ENCODE measurements around the gene FA2H. TPM values are rescaled to one million over a fixed set of nuclear protein-coding genes. Genes with fewer than 3 reads are reported as not detected.

The FA2H gene
- total RNA-seq, 2 experiments from 2014 or later = not detected

DNA sequence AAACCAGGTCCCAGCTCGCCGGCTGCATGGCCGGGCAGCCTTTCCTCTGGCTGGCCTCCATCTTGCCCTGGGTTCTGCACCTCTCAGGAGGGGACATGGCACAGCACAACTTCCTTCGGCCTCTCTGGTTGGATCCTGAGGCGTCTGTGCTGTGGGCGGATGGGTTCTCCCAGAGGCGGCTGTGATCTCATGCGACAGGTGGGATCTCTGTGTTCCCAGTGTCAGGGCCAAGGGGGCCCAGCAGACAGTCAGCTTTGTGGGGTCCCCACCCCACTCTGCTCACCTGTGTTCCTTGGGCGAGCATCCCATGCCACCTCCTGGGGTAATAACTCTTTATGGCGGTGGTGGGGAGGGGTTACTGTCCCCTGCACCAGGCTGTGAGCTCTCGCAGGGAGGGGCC is 35.8 kb downstream of the FA2H start:
- ChIA-PET CTCF (interaction anchor here (1.0 kb wide), 1 partner anchor 12 kb away, joined by 3 read pairs; no protein-coding TSS in a partner anchor), POLR2A (no interaction called here)
- no peaks in the 10 kb centered on the region for H3K36me3 Mint-ChIP-seq (ENCODE audit: low read depth)
- H3K27ac Mint-ChIP-seq = no peak overlapping the region
- H3K9me3 Mint-ChIP-seq (ENCODE audit: insufficient read depth) = no peaks in the 10 kb centered on the region
- no peak for DNase-seq
- no peak overlapping the region for H3K4me3 Mint-ChIP-seq
- no peaks in the 10 kb centered on the region for H3K4me1 Mint-ChIP-seq (ENCODE audit: low read depth)
- ATAC-seq = no peak
- no peaks in the 10 kb centered on the region for H3K27me3 Mint-ChIP-seq (ENCODE audit: low read depth)

DNA sequence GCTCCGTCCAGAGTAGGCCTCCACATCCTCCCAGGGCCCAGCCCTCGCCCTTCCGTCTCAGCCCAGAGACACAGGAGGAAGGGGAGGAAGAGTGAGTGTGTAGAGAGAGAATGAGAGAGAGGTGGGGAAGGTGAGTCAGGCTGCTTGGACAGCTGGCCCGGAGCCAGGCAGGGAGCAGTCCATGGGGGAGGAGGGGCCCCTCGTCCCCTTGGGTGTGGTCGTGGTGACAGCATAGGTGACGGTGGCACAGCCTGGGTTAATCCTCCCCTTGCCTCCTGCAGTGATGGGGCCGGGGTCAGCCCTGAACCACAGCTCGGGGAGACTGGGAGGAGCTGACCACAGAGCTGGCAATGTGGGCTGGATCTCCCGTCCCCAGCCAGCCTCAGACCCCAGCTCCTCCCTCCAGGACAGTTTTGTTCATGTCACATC is 36.5 kb downstream of the FA2H start:
- DNase-seq (no peak), ATAC-seq (no peak)
- no peaks in the 10 kb centered on the region for H3K4me1 Mint-ChIP-seq (ENCODE audit: low read depth)
- no peak overlapping the region for H3K27ac Mint-ChIP-seq
- no peaks in the 10 kb centered on the region for H3K36me3 Mint-ChIP-seq (ENCODE audit: low read depth)
- no peaks in the 10 kb centered on the region for H3K27me3 Mint-ChIP-seq (ENCODE audit: low read depth)
- POLR2A ChIA-PET = no interaction called here
- no peak overlapping the region for H3K4me3 Mint-ChIP-seq
- CTCF ChIA-PET = interaction anchor here (1.5 kb wide), 1 partner anchor 11 kb away, joined by 5 read pairs; no protein-coding TSS in a partner anchor
- no peaks in the 10 kb centered on the region for H3K9me3 Mint-ChIP-seq (ENCODE audit: insufficient read depth)

DNA sequence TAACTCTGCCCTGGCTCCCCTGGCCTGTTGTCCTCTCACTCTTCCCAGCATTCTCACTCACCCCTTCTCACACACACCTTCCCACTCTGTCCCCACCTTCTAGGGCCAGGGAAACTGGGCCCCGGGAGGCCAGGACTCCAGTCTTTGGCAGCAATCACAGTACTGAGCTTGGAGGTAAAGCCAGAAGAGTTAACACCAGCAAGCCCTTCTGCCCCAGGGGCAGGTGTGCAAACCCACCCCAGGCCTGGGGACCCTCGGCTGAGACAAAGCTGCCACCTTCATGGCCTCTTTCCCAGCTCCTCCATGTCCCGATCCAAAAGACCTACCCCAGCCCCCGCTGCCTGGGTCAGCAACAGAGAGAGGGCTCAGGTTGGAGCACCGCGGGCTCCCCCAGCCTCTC is 37.1 kb downstream of the FA2H start:
- H3K4me1 Mint-ChIP-seq (ENCODE audit: low read depth) = no peaks in the 10 kb centered on the region
- ATAC-seq (no peak), DNase-seq (no peak)
- H3K36me3 Mint-ChIP-seq (ENCODE audit: low read depth) = no peaks in the 10 kb centered on the region
- no peak overlapping the region for H3K27ac Mint-ChIP-seq
- H3K9me3 Mint-ChIP-seq (ENCODE audit: insufficient read depth) = no peaks in the 10 kb centered on the region
- CTCF ChIA-PET = interaction anchor here (1.5 kb wide), 1 partner anchor 11 kb away, joined by 5 read pairs; no protein-coding TSS in a partner anchor
- POLR2A ChIA-PET = interaction anchor here (1.0 to 1.2 kb wide), 2 partner anchors 15 to 74 kb away, joined by 3 read pairs; no protein-coding TSS in a partner anchor
- no peak overlapping the region for H3K4me3 Mint-ChIP-seq
- no peaks in the 10 kb centered on the region for H3K27me3 Mint-ChIP-seq (ENCODE audit: low read depth)

DNA sequence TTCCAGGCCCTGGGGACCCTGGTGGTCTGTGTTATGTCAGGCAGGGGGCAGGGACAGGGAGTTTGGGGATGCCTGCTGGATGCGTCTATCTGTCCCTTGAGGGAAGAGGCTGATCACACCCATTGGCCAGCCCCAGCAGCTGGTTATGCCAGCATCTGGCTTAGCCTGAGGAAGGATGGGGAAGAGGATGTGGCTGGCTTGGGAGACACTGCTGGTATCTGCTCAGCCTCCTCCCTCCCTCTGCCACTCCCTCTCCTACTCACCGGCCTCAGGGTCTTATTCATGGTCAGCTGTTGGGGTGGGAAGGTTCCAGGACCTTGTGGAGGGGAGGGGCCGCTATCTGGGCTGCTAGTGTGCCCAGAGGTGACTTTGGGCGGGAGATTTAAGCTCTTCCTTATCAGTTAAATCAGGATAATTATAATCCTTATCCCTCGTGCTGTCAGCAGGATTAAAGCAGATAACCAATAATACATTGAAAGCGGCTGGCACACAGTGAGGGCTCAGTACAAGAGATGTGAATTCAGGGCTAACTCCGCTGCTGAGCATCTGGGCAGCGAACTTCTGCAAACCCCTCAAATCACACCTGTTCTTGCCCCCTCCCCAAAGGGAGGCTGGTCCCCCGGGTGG is 38.0 kb downstream of the FA2H start:
- Mint-ChIP-seq H3K9me3 (ENCODE audit: insufficient read depth) (no peaks in the 10 kb centered on the region), H3K27ac (no peak overlapping the region), H3K4me1 (ENCODE audit: low read depth) (no peaks in the 10 kb centered on the region), H3K4me3 (no peak overlapping the region), H3K36me3 (ENCODE audit: low read depth) (no peaks in the 10 kb centered on the region), H3K27me3 (ENCODE audit: low read depth) (no peaks in the 10 kb centered on the region)
- ChIA-PET CTCF (interaction anchor here (1.5 kb wide), 1 partner anchor 10 kb away, joined by 5 read pairs; no protein-coding TSS in a partner anchor), POLR2A (interaction anchor here (1.0 to 1.2 kb wide), 2 partner anchors 14 to 73 kb away, joined by 3 read pairs; no protein-coding TSS in a partner anchor)
- ATAC-seq (no peak), DNase-seq (no peak)

DNA sequence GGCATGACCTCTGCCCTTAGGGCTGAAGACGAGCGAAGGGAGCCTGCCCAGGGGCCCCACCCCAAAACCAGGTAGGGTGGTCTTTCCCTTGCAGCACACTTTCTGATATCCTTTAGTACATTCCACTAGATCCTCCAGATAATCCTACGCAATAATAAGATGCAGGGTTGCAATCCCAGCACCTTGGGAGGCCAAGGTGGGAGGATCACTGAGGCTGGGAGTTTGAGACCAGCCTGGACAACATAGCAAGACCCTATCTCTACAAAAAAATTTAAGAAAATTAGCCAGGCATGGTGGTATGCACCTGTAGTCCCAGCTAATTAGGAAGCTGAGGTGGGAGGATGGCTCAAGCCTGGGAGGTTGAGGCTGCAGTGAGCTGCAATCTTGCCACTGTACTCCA is 39.1 kb downstream of the FA2H start:
- DNase-seq = no peak
- H3K4me3 Mint-ChIP-seq = no peak overlapping the region
- no peak for ATAC-seq
- H3K4me1 Mint-ChIP-seq (ENCODE audit: low read depth) = no peaks in the 10 kb centered on the region
- ChIA-PET CTCF (no interaction called here), POLR2A (interaction anchor here (0.6 kb wide), 1 partner anchor 151 kb away, joined by 6 read pairs; no protein-coding TSS in a partner anchor)
- no peaks in the 10 kb centered on the region for H3K9me3 Mint-ChIP-seq (ENCODE audit: insufficient read depth)
- H3K27me3 Mint-ChIP-seq (ENCODE audit: low read depth) = no peaks in the 10 kb centered on the region
- H3K27ac Mint-ChIP-seq = no peak overlapping the region
- no peaks in the 10 kb centered on the region for H3K36me3 Mint-ChIP-seq (ENCODE audit: low read depth)

DNA sequence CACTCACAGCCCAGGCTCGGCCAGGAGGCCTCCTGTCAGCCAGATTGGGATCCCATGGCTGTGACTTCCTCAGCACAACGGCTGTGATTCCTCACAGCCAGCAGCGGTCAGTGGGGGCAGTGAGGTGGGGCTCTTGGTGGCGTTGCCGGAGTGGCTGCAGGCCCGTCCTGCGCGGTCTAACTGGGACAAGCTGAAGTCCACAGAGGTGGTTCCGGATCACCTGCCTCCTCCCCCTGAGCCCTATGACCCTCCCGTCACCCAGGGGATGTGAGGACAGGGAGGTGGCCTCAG is 39.5 kb downstream of the FA2H start:
- Mint-ChIP-seq H3K36me3 (ENCODE audit: low read depth) (no peaks in the 10 kb centered on the region), H3K27ac (no peak overlapping the region), H3K4me3 (no peak overlapping the region), H3K27me3 (ENCODE audit: low read depth) (no peaks in the 10 kb centered on the region), H3K9me3 (ENCODE audit: insufficient read depth) (no peaks in the 10 kb centered on the region), H3K4me1 (ENCODE audit: low read depth) (peaks cover 4% of the 10 kb centered on the region)
- no peak for DNase-seq
- ChIA-PET POLR2A (interaction anchor here (0.6 kb wide), 1 partner anchor 152 kb away, joined by 6 read pairs; no protein-coding TSS in a partner anchor), CTCF (no interaction called here)
- ATAC-seq = no peak

DNA sequence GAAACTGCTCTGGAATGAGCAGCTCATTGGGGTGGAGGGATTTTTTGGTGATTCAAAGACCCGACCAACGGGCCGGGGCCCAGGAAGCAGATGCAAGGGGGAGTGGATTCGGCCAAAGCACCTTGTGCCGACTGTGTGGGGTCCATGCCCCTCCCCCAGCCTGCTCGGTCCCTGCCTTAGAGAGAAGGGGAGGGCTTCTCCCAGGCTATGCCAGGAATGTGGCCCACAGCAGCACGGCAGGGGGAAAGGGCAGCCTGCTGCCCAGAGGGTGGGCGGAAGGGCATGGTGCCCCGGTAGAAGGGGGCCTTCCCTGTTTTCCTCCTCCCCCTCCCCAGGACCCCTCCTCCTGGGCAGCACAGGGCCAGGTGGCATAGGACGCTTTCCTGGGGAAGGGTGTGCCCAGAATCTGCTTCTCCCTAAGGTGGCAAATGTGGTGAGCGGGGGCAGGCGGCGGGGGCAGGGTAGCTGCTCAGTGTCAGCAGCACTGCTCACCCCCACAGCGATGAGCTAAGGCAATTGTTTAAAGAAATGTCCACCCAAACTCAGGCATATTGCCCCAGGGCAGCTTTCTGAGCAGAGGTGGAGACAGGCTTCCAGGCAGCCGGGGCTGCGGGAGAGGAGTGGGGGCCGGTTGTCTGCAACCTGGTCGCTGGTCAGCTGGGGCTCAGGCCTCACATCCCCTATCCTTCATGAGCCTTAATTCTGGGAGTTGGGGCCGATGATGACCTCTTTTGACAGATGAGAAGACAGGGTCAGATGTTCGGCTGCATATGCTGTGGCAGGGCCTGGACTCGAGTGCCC is 40.1 kb downstream of the FA2H start:
- CTCF ChIA-PET = no interaction called here
- Mint-ChIP-seq H3K9me3 (ENCODE audit: insufficient read depth) (no peaks in the 10 kb centered on the region), H3K27ac (no peak overlapping the region), H3K27me3 (ENCODE audit: low read depth) (no peaks in the 10 kb centered on the region), H3K36me3 (ENCODE audit: low read depth) (no peaks in the 10 kb centered on the region), H3K4me1 (ENCODE audit: low read depth) (peaks cover 10% of the 10 kb centered on the region), H3K4me3 (no peak overlapping the region)
- DNase-seq (no peak), ATAC-seq (no peak)
- POLR2A ChIA-PET = no interaction called here

DNA sequence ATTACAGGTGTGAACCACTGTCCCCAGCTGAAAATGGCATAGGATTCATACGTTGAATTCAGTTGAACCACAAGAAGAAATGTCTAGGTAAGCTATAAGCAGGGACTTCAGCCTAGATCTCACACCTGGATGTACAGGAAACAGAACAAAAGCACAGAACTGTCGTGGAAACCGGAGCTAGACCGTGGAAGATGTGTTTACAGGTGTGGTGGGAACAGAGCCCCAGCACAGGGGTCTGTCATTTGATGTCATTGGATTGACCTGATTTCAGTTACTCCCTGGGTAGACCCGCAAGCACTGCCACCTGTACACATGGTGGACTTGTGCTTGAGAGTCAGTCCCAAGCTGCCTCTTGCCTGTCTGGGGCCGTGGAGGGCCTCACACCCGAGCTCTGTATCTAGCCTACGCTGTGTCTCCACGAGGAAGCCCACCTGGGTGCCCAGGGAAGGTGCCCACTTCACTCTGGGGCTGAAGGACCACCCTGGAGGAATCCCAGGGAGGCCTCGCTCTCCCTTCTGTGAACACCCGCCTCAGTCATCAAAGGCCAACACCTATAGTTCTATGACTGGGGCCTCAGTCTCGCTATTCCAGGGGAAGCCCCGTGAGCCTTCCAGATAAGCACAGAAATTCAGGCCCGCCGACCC is 41.8 kb downstream of the FA2H start:
- Mint-ChIP-seq H3K27ac (no peak overlapping the region), H3K27me3 (ENCODE audit: low read depth) (no peaks in the 10 kb centered on the region), H3K9me3 (ENCODE audit: insufficient read depth) (no peaks in the 10 kb centered on the region), H3K36me3 (ENCODE audit: low read depth) (no peaks in the 10 kb centered on the region), H3K4me1 (ENCODE audit: low read depth) (peaks cover 13% of the 10 kb centered on the region), H3K4me3 (no peak overlapping the region)
- DNase-seq (no peak), ATAC-seq (no peak)
- ChIA-PET POLR2A (no interaction called here), CTCF (interaction anchor here (1.7 kb wide), 1 partner anchor 23 kb away, joined by 4 read pairs; no protein-coding TSS in a partner anchor)

DNA sequence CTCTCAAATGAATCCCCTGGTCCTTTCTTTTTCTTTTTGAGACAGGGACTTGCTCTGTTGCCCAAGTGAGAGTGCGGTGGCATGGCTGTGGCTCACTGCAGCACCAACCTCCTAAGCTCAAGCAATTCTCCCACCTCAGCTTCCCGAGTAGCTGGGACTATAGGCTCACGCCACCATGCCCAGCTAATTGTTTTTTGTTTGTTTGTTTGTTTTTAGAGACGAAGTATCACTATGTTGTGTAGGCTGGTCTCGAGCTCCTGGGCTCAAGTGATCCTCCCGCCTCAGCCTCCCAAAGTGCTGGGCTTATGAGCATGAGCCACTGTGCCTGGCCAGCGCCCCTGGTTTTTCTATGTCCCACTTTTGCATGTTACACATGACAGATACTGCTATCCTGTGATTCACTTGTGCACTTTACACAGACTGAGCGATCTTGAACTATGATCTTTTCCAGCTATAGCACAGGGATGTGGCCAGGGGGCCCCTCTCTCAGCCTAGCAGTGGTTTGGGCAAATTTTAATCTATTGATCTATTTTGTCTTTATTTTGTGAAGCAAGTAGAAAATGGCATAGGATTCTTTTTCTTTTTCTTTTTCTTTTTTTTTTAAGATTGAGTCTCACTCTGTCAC is 42.7 kb downstream of the FA2H start:
- Mint-ChIP-seq H3K27me3 (ENCODE audit: low read depth) (no peaks in the 10 kb centered on the region), H3K4me3 (no peak overlapping the region), H3K4me1 (ENCODE audit: low read depth) (peaks cover 13% of the 10 kb centered on the region), H3K27ac (no peak overlapping the region), H3K36me3 (ENCODE audit: low read depth) (no peaks in the 10 kb centered on the region), H3K9me3 (ENCODE audit: insufficient read depth) (peaks cover 5% of the 10 kb centered on the region)
- no peak for ATAC-seq
- POLR2A ChIA-PET = no interaction called here
- CTCF ChIA-PET = interaction anchor here (1.7 kb wide), 1 partner anchor 22 kb away, joined by 4 read pairs; no protein-coding TSS in a partner anchor
- DNase-seq = no peak

DNA sequence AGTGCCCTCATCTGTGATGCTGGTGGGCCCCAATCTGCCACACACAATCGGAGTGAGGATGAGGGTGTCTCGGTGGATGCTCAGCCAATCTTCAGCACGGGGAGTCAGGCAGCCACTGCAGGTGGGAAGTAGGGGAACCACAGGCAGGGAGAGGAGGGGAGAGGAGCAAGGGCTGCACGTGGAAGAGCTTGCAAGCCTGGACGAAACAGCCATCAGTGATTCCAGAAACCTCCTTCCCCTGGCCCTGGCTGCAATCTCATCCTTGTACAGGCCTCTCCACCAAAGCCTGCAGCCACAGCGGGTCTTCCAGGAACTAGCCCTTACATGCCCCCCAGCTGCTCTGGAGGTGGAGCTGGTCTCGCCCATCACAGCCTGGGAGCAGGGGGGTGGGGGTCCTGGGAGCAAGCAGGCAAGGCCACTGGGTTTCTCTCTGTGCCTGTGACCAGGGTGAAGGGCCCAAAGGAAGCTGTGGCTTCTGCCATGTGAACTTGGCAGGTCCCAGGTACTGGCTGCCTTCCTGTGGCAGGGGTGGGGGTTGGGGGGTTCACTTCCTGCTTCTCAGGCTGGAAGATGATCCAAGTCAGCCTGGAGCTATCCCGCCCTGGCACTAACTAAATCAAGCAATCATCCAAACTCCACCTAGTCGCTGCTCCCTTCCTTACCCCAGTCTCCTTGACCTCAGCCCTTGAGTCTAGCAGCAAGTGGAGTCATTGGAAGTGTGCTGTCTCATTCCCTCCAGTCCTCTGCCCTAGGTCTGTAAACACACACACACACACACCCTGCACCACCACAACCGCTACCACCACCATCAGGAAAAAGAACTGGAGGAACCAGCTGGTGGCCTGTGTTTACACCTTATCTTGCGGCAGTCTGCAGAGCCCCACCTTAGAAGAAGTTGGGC is 44.6 kb downstream of the FA2H start:
- H3K9me3 Mint-ChIP-seq (ENCODE audit: insufficient read depth) = peaks cover 7% of the 10 kb centered on the region
- ATAC-seq = no peak
- peak overlapping the region; percentile 68 for H3K27ac Mint-ChIP-seq
- H3K4me3 Mint-ChIP-seq = no peak overlapping the region
- ChIA-PET CTCF (no interaction called here), POLR2A (no interaction called here)
- H3K27me3 Mint-ChIP-seq (ENCODE audit: low read depth) = no peaks in the 10 kb centered on the region
- no peak for DNase-seq
- H3K4me1 Mint-ChIP-seq (ENCODE audit: low read depth) = peaks cover 13% of the 10 kb centered on the region
- H3K36me3 Mint-ChIP-seq (ENCODE audit: low read depth) = no peaks in the 10 kb centered on the region

DNA sequence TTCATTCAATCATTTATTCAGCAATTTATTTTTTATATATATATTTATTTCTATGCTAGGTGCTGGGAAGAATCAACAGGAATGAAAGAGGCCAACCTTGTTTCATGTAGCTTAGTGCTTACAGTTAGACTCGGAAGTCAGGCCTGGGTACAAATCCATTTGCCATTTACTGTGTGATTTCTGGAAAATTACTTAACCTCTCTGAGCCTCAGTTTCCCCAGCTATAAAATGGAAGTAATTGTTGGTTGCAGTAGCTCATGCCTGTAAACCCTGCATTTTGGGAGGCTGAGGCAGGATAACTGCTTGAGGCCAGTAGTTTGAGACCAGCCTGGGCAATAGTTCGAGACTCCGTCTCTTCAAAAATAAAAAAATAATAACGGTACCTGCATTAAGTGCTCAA is 46.7 kb downstream of the FA2H start:
- ATAC-seq (no peak), DNase-seq (no peak)
- Mint-ChIP-seq H3K4me1 (ENCODE audit: low read depth) (peaks cover 13% of the 10 kb centered on the region), H3K36me3 (ENCODE audit: low read depth) (no peaks in the 10 kb centered on the region), H3K27ac (no peak overlapping the region), H3K27me3 (ENCODE audit: low read depth) (no peaks in the 10 kb centered on the region), H3K9me3 (ENCODE audit: insufficient read depth) (peaks cover 7% of the 10 kb centered on the region), H3K4me3 (no peak overlapping the region)
- ChIA-PET POLR2A (no interaction called here), CTCF (interaction anchor here (2.0 to 2.8 kb wide), 2 partner anchors 18 to 27 kb away, joined by 7 to 11 read pairs; partner anchors contain the start of gene MLKL)

All from activated CD8-positive, alpha-beta T cell treated with anti-CD3 and anti-CD28 coated beads, Interleukin-2, amount 10 ng/mL, durations not matched to agents 7 days and 5 days (primary cell).